Neural cell (in vitro differentiated cells): ENCODE data around the gene TNFAIP3. TPM values are rescaled to one million over a fixed set of nuclear protein-coding genes. Genes with fewer than 3 reads are reported as not detected.

Source experiments
- H2AFZ ChIP-seq: fragments of 200-600, 300-800 bp; sonication (generic), shearing (Covaris generic); 2 replicates; pipeline ENCODE4 v1.6.0; 2014; ENCODE audit warnings: low read depth, mild to moderate bottlenecking, antibody characterized with exemption, low read length, moderate library complexity
- H3F3A ChIP-seq: fragments of 200-600 bp; shearing (Covaris generic); 2 replicates; pipeline ENCODE4 v1.6.1; 2016; ENCODE audit warnings: mild to moderate bottlenecking, moderate library complexity, mixed read lengths, antibody characterized with exemption, low read length; ENCODE audit not compliant: insufficient read depth, poor library complexity, severe bottlenecking
- H3K27ac ChIP-seq: fragments of 200-600, 300-800 bp; sonication (generic), shearing (Covaris generic); 2 replicates; pipeline ENCODE4 v1.5.1; 2014; ENCODE audit warnings: mild to moderate bottlenecking, low read length, moderate library complexity
- H3K27me3 ChIP-seq: fragments of 300-800, 200-600 bp; sonication (generic), shearing (Covaris generic); 2 replicates; pipeline ENCODE4 v1.6.0; 2014; ENCODE audit warnings: mild to moderate bottlenecking, low read depth, low read length, moderate library complexity; ENCODE audit not compliant: insufficient read depth
- H3K36me3 ChIP-seq: fragments of 300-800, 200-600 bp; sonication (generic), shearing (Covaris generic); 2 replicates; pipeline ENCODE4 v1.5.1; 2014; ENCODE audit warnings: mild to moderate bottlenecking, antibody characterized with exemption, low read length, moderate library complexity; ENCODE audit not compliant: insufficient read depth
- H3K4me2 ChIP-seq: fragments of 300-800, 200-600 bp; sonication (generic), shearing (Covaris generic); 2 replicates; pipeline ENCODE4 v1.6.0; 2014; ENCODE audit warnings: mild to moderate bottlenecking, low read length
- H3K4me3 ChIP-seq: fragments of 300-800, 200-600 bp; sonication (generic), shearing (Covaris generic); 2 replicates; pipeline ENCODE4 v1.5.1; 2014; ENCODE audit warnings: mild to moderate bottlenecking, low read length, moderate library complexity
- H3K79me2 ChIP-seq: fragments of 200-600 bp; shearing (Covaris generic); replicated peaks from 2 replicates; pipeline ENCODE4 v1.6.0; 2014; ENCODE audit warnings: mild to moderate bottlenecking, low read length, moderate library complexity; ENCODE audit not compliant: insufficient read depth
- H3K9ac ChIP-seq: fragments of 300-800, 200-600 bp; sonication (generic), shearing (Covaris generic); 2 replicates; pipeline ENCODE4 v1.6.1; 2016; ENCODE audit warnings: mild to moderate bottlenecking, low read length, mixed read lengths
- H3K9me2 ChIP-seq: fragments of 200-600 bp; shearing (Covaris generic); 2 replicates; pipeline ENCODE4 v1.6.1; 2016; ENCODE audit warnings: mild to moderate bottlenecking, low read length, mixed read lengths; ENCODE audit not compliant: insufficient read depth
- H3K9me3 ChIP-seq: fragments of 200-600, 300-800 bp; sonication (generic), shearing (Covaris generic); 2 replicates; pipeline ENCODE4 v1.6.1; 2016; ENCODE audit warnings: mild to moderate bottlenecking, mixed run types, low read length, moderate library complexity, mixed read lengths
- H4K20me1 ChIP-seq: fragments of 200-600 bp; shearing (Covaris generic); 2 replicates; pipeline ENCODE4 v1.6.1; 2016; ENCODE audit warnings: mild to moderate bottlenecking, mixed run types; ENCODE audit not compliant: insufficient read depth
- EP300 ChIP-seq: fragments of 450-650 bp; conservative IDR thresholded peaks from 2 replicates; pipeline ENCODE4 v1.6.1; 2014; ENCODE audit warnings: antibody characterized with exemption, mild to moderate bottlenecking, moderate library complexity; ENCODE audit not compliant: poor library complexity, severe bottlenecking
- EZH2 ChIP-seq: fragments of 200-600, 300-800 bp; shearing (Covaris generic), sonication (generic); IDR thresholded peaks from 2 replicates; pipeline ENCODE4 v1.6.1; 2014; ENCODE audit warnings: antibody characterized with exemption, low read length, borderline replicate concordance, mild to moderate bottlenecking; ENCODE audit not compliant: insufficient read depth, poor library complexity, severe bottlenecking
- MXI1 ChIP-seq: fragments of 450-650 bp; conservative IDR thresholded peaks from 2 replicates; pipeline ENCODE4 v1.6.1; 2014; ENCODE audit warnings: antibody characterized with exemption, mild to moderate bottlenecking; ENCODE audit not compliant: poor library complexity, severe bottlenecking
- POLR2AphosphoS5 ChIP-seq: IDR thresholded peaks from 2 replicates; pipeline ENCODE4 v1.6.1; 2012
- RAD21 ChIP-seq: fragments of 450-650 bp; conservative IDR thresholded peaks from 2 replicates; pipeline ENCODE4 v1.6.1; 2014; ENCODE audit warnings: antibody characterized with exemption, mild to moderate bottlenecking, moderate library complexity
- SMC3 ChIP-seq: fragments of 450-650 bp; conservative IDR thresholded peaks from 2 replicates; pipeline ENCODE4 v1.6.1; 2014; ENCODE audit warnings: antibody characterized with exemption, mild to moderate bottlenecking, moderate library complexity; ENCODE audit not compliant: poor library complexity
- TAF1 ChIP-seq: IDR thresholded peaks from 2 replicates; pipeline ENCODE4 v1.6.1; 2012; ENCODE audit warnings: low read depth
- polyA plus RNA-seq: library from polyadenylated mRNA; depleted of rRNA; stranded (reverse); fragments of >200 nt; gene quantifications from 2 replicates; pipeline ENCODE4 v1.2.3, GENCODE V29; 2014
- TF ChIP-seq, protein P1 (sequence below): fragments of 450-650 bp; IDR thresholded peaks from 2 replicates; pipeline ENCODE4 v1.5.1; 2014; ENCODE audit warnings: antibody characterized with exemption, mild to moderate bottlenecking, moderate library complexity; ENCODE audit not compliant: poor library complexity, severe bottlenecking
- TF ChIP-seq, protein P2 (sequence below): IDR thresholded peaks from 2 replicates; pipeline ENCODE4 v1.6.1; 2012; ENCODE audit warnings: borderline replicate concordance

The TNFAIP3 gene
- polyA plus RNA-seq, 1 donor from 2014 or later: 0.20 TPM

DNA sequence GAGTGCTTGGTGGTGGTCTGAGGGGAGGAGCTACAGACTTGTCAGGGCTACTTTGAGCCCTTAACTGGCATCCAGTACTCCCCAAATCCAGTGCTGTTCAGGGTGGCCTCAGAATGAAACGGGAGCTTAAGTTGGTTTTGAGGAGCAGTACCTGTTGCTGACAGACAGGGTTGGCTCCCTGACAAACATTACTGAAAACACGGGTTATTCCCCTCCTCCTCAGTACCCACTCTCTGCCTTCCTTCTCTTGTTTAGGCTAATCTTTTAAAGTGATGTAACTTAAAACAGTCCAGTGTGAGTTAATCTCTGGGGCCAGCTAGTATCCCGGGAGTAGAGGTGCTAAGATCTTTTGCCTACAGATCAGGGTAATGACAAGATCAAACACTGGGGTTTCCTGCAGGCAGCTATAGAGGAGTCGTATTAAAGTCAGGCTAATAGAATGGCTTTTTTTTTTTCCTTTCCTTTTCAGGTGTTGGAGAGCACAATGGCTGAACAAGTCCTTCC is 3.7 kb downstream of the TNFAIP3 start:
- H3K9me3 ChIP-seq: no peaks in the 10 kb centered on the region
- no peaks in the 10 kb centered on the region for H3F3A ChIP-seq
- no peak overlapping the region for H3K4me3 ChIP-seq
- no peak overlapping the region for H3K9ac ChIP-seq
- H3K27me3 ChIP-seq: peaks cover 18% of the 10 kb centered on the region
- no peaks in the 10 kb centered on the region for H3K36me3 ChIP-seq
- H3K79me2 ChIP-seq: no peaks in the 10 kb centered on the region
- H2AFZ ChIP-seq: no peak overlapping the region
- no peak overlapping the region for H3K4me2 ChIP-seq
- no peak overlapping the region for H3K27ac ChIP-seq
- TF ChIP-seq, protein P1, sequence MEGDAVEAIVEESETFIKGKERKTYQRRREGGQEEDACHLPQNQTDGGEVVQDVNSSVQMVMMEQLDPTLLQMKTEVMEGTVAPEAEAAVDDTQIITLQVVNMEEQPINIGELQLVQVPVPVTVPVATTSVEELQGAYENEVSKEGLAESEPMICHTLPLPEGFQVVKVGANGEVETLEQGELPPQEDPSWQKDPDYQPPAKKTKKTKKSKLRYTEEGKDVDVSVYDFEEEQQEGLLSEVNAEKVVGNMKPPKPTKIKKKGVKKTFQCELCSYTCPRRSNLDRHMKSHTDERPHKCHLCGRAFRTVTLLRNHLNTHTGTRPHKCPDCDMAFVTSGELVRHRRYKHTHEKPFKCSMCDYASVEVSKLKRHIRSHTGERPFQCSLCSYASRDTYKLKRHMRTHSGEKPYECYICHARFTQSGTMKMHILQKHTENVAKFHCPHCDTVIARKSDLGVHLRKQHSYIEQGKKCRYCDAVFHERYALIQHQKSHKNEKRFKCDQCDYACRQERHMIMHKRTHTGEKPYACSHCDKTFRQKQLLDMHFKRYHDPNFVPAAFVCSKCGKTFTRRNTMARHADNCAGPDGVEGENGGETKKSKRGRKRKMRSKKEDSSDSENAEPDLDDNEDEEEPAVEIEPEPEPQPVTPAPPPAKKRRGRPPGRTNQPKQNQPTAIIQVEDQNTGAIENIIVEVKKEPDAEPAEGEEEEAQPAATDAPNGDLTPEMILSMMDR: no peak
- no peaks in the 10 kb centered on the region for H3K9me2 ChIP-seq
- no peaks in the 10 kb centered on the region for H4K20me1 ChIP-seq

DNA sequence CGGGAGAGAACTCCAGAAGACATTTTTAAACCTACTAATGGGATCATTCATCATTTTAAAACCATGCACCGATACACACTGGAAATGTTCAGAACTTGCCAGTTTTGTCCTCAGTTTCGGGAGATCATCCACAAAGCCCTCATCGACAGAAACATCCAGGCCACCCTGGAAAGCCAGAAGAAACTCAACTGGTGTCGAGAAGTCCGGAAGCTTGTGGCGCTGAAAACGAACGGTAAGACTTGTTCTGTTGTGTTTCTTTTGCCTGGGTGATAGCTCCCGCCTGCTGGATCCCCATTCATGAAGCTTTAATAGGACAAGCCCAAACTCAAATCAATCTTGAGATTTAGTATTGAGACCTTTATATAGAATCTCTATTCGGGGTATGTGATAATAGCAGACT is 4.2 kb downstream of the TNFAIP3 start:
- Histone ChIP-seq H3K9me2 (no peaks in the 10 kb centered on the region), H3K9me3 (no peaks in the 10 kb centered on the region), H3K36me3 (no peaks in the 10 kb centered on the region), H3K27ac (no peak overlapping the region), H2AFZ (no peak overlapping the region), H4K20me1 (no peaks in the 10 kb centered on the region), H3K4me2 (no peak overlapping the region), H3K79me2 (no peaks in the 10 kb centered on the region), H3K9ac (no peak overlapping the region), H3K27me3 (peaks cover 18% of the 10 kb centered on the region), H3K4me3 (no peak overlapping the region), H3F3A (no peaks in the 10 kb centered on the region)
- TF ChIP-seq MXI1: no peak
- TF ChIP-seq SMC3: no peak
- TF ChIP-seq, protein P2, sequence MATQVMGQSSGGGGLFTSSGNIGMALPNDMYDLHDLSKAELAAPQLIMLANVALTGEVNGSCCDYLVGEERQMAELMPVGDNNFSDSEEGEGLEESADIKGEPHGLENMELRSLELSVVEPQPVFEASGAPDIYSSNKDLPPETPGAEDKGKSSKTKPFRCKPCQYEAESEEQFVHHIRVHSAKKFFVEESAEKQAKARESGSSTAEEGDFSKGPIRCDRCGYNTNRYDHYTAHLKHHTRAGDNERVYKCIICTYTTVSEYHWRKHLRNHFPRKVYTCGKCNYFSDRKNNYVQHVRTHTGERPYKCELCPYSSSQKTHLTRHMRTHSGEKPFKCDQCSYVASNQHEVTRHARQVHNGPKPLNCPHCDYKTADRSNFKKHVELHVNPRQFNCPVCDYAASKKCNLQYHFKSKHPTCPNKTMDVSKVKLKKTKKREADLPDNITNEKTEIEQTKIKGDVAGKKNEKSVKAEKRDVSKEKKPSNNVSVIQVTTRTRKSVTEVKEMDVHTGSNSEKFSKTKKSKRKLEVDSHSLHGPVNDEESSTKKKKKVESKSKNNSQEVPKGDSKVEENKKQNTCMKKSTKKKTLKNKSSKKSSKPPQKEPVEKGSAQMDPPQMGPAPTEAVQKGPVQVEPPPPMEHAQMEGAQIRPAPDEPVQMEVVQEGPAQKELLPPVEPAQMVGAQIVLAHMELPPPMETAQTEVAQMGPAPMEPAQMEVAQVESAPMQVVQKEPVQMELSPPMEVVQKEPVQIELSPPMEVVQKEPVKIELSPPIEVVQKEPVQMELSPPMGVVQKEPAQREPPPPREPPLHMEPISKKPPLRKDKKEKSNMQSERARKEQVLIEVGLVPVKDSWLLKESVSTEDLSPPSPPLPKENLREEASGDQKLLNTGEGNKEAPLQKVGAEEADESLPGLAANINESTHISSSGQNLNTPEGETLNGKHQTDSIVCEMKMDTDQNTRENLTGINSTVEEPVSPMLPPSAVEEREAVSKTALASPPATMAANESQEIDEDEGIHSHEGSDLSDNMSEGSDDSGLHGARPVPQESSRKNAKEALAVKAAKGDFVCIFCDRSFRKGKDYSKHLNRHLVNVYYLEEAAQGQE: no peak
- TF ChIP-seq EZH2: no peak
- TF ChIP-seq TAF1: no peak
- TF ChIP-seq POLR2AphosphoS5: no peak
- no peak for TF ChIP-seq EP300
- TF ChIP-seq RAD21: no peak
- TF ChIP-seq, protein P1: no peak
